Articular chondrocyte of knee joint (primary cell): ENCODE data around the gene GPR85. TPM values are rescaled to one million over a fixed set of nuclear protein-coding genes. Genes with fewer than 3 reads are reported as not detected.

ENCODE experiments used
- total RNA-seq: library from RNA; depleted of rRNA; stranded (reverse); fragments of >200 nt; gene quantifications from 2 replicates; pipeline ENCODE4 v1.2.3, GENCODE V29; 2012

The GPR85 gene, protein sequence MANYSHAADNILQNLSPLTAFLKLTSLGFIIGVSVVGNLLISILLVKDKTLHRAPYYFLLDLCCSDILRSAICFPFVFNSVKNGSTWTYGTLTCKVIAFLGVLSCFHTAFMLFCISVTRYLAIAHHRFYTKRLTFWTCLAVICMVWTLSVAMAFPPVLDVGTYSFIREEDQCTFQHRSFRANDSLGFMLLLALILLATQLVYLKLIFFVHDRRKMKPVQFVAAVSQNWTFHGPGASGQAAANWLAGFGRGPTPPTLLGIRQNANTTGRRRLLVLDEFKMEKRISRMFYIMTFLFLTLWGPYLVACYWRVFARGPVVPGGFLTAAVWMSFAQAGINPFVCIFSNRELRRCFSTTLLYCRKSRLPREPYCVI
- 0.54 and 0.65 TPM in 2 replicates for total RNA-seq

GRCh38 chr7:113086431-113086888 lies at the start of gene GPR85:
Gene GPR85, minus strand, starts transcription at chr7:113086827. Its CDS starts 2,106 bp downstream, at chr7:113084721.

GRCh38 chr7:113118074-113118959 lies 31.7 kb upstream of the GPR85 start, which contains the start of gene SMIM30:
Gene SMIM30, minus strand, starts transcription at chr7:113118554. Its CDS starts 976 bp downstream, at chr7:113117578.

Other genes with a start within 250 kb of the GPR85 start
- 71.2 and 71.8 TPM in 2 replicates for gene SMIM30, start 31.7 kb upstream of the GPR85 start, total RNA-seq